Psoas muscle (tissue), 8 donors: ENCODE data around the gene TENM4. TPM values are rescaled to one million over a fixed set of nuclear protein-coding genes. Genes with fewer than 3 reads are reported as not detected.

Source experiments
- ATAC-seq, 4 donors: fragments of 200-7000 bp; cut with Tn5 transposase; one replicate each; pipeline ENCODE4 v1.9.1; 2020; ENCODE audit warnings: moderate library complexity in 3 of 4, mild to moderate bottlenecking in 2 of 4
- DNase-seq, 2 donors: peaks; one replicate each; pipeline ENCODE4 v3.0.0-alpha.2; 2020
- H3K27ac ChIP-seq: fragments of 200-600 bp; one replicate; pipeline ENCODE4 v1.8.0; 2022
- H3K27me3 ChIP-seq, 3 donors: fragments of 200-600 bp in 1 of 3; one replicate each; pipeline versions ENCODE4 v1.6.1 to v1.8.0; 2013 to 2022; ENCODE audit warnings: low read length in 2 of 3, mild to moderate bottlenecking in 2 of 3, moderate library complexity in 1 of 3; ENCODE audit not compliant: insufficient read depth in 3 of 3
- H3K36me3 ChIP-seq, 2 donors: fragments of 200-600 bp in 1 of 2; one replicate each; pipeline versions ENCODE4 v1.6.1 to v1.8.0; 2013 to 2022; ENCODE audit warnings: low read depth in 1 of 2, mild to moderate bottlenecking in 1 of 2, moderate library complexity in 1 of 2; ENCODE audit not compliant: insufficient read depth in 1 of 2
- H3K4me1 ChIP-seq: fragments of 200-600 bp; one replicate; pipeline ENCODE4 v1.8.0; 2022
- H3K4me3 ChIP-seq: fragments of 200-600 bp; one replicate; pipeline ENCODE4 v1.8.0; 2022; ENCODE audit warnings: mild to moderate bottlenecking
- H3K9me3 ChIP-seq: fragments of 200-600 bp; one replicate; pipeline ENCODE4 v1.8.0; 2022
- WGBS, 3 donors: extraction: QIAGEN DNeasy Blood & Tissue Kit; methylation state at CpG; one replicate each; pipeline versions ENCODE4 v1.1.6 to v1.1.7; 2013; 5-methylcytosine and 5-hydroxymethylcytosine counted together
- intact Hi-C, 2 donors: fragments of 100-400 bp; cut with DNase I; formaldehyde crosslinking; loops; one replicate each; pipeline versions ENCODE4 v1.11.0 to v1.14.2; 2022
- polyA plus RNA-seq, 3 donors: library from polyadenylated mRNA; stranded (reverse); fragments of 200-250 nt; gene quantifications; one replicate each; pipeline ENCODE4 v1.2.3, GENCODE V29; 2013
- total RNA-seq, 4 donors: library from RNA; stranded (reverse); fragmentation: NEBNext Ultra II Directional in 2 of 4; extraction: Animal tissue kit (Norgen Biotek cat#: 25700) in 2 of 4; gene quantifications; one replicate each; pipeline versions ENCODE4 v1.2.1 to v1.2.4, GENCODE V29; 2021 to 2023
- TF ChIP-seq, protein P1 (sequence below): fragments of 200-600 bp; IDR thresholded peaks from one replicate; pipeline ENCODE4 v1.8.0; 2022; ENCODE audit warnings: antibody characterized with exemption
- donor health status: healthy with polysubstance abuse.
- donor health status: DM: no; HTN: no; CAD: no; lungs with moderate emphysema.
- donor health status: Bipolar disorder and iron deficiency.
- donor health status: healthy.
- donor health status: DM: yes; HTN: yes; CAD: no.
- donor health status: DM: no; HTN: no; CAD: no.
- donor health status: DM: no; HTN: no; CAD: no.
- donor health status: DM: yes; HTN: yes; CAD: no.

The TENM4 gene
- total and polyA plus RNA-seq, 7 donors, result 0.05 to 1.7 (median 0.48) TPM

DNA sequence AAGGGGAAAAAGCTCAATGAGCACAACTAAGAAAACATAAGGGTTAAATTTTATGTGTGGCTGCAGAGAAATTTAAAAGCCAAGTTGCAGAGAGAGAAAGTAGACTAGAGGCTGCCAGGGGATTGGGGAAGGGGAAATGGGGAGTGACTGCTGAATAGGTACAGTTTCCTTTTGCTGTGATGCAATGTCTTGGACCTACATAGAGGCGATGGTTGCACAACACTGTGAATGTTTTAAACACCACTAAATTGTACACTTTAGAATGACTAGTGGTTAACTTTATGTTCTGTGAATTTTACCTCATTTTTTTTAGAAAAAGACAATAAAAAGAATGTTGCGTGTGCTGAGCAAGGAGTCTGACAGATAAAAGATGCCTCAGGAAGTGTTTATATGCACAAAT, 36.5 kb downstream of the TENM4 start:
- ATAC-seq, result no peak
- DNase-seq, result no peak
- no peaks in the 10 kb centered on the region for H3K36me3 ChIP-seq
- H3K4me3 ChIP-seq, result no peak overlapping the region
- no peaks in the 10 kb centered on the region for H3K4me1 ChIP-seq
- peaks cover 0 to 5% (median 0%) of the 10 kb centered on the region in 3 donors for H3K27me3 ChIP-seq
- TF ChIP-seq, protein P1, sequence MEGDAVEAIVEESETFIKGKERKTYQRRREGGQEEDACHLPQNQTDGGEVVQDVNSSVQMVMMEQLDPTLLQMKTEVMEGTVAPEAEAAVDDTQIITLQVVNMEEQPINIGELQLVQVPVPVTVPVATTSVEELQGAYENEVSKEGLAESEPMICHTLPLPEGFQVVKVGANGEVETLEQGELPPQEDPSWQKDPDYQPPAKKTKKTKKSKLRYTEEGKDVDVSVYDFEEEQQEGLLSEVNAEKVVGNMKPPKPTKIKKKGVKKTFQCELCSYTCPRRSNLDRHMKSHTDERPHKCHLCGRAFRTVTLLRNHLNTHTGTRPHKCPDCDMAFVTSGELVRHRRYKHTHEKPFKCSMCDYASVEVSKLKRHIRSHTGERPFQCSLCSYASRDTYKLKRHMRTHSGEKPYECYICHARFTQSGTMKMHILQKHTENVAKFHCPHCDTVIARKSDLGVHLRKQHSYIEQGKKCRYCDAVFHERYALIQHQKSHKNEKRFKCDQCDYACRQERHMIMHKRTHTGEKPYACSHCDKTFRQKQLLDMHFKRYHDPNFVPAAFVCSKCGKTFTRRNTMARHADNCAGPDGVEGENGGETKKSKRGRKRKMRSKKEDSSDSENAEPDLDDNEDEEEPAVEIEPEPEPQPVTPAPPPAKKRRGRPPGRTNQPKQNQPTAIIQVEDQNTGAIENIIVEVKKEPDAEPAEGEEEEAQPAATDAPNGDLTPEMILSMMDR, result no peak
- 71 to 83% (median 76%) methylated on average over 2 of the region's 2 CpGs for WGBS, 3 donors
- intact Hi-C loops, result loop anchor here in 1 of 2 donors (5.0 kb wide), 1 partner anchor 88 kb away; no protein-coding TSS in a partner anchor
- no peak overlapping the region for H3K27ac ChIP-seq
- H3K9me3 ChIP-seq, result no peaks in the 10 kb centered on the region

DNA sequence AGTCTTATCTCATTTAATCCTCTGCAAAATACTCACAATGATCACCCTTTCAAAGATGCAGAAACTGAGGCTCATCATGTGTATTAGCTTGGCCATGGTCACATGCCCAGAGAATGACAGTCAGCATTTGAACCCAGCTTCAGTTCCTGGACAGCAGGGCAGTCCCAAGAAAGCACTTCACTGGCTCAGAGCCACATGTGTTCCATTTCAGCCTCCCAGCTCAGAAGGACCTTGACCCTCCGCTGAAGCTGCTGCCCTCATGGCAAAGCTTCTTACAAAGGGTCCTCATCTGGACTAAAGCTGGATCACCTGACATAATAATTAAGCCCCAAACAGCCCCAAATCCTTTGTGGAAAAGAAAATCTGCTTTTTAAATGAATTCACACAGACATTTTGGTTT, 37.0 kb downstream of the TENM4 start:
- no peak overlapping the region for H3K27ac ChIP-seq
- no peak overlapping the region for H3K4me3 ChIP-seq
- H3K36me3 ChIP-seq, result no peaks in the 10 kb centered on the region
- no peak for DNase-seq
- H3K27me3 ChIP-seq, result peaks cover 0 to 4% (median 0%) of the 10 kb centered on the region in 3 donors
- TF ChIP-seq, protein P1, result no peak
- intact Hi-C loops, result loop anchor here in 1 of 2 donors (5.0 kb wide), 1 partner anchor 88 kb away; no protein-coding TSS in a partner anchor
- 65 to 83% (median 78%) methylated on average over 1 of the region's 1 CpG for WGBS, 3 donors
- no peaks in the 10 kb centered on the region for H3K4me1 ChIP-seq
- no peak for ATAC-seq
- no peaks in the 10 kb centered on the region for H3K9me3 ChIP-seq

DNA sequence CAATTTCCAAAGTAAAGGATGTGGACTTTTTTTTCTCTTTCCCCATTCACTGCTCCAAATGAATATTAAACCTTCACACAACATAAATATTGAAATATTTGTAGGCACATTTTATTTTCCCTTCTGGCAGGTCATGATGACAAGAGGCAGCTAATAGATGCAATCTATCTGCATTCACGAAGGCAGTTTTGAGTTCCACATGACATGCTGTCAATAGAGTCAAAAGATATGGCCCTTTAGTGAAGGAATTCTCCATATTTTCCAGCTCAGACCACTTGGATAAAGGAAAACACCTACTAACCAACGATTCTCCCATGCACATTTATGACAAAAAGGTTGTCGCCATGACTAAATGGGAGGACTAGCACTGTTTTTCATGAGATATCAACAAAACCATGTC, 37.9 kb downstream of the TENM4 start:
- Histone ChIP-seq H3K4me3 (no peak overlapping the region), H3K9me3 (no peaks in the 10 kb centered on the region), H3K4me1 (no peaks in the 10 kb centered on the region), H3K36me3 (no peaks in the 10 kb centered on the region), H3K27me3 (peaks cover 0 to 4% (median 0%) of the 10 kb centered on the region in 3 donors), H3K27ac (no peak overlapping the region)
- intact Hi-C loops, result loop anchor here in 1 of 2 donors (5.0 kb wide), 1 partner anchor 89 kb away; no protein-coding TSS in a partner anchor
- ATAC-seq (no peak), DNase-seq (no peak)
- 83 to 91% (median 84%) methylated on average over 3 of the region's 3 CpGs for WGBS, 3 donors
- TF ChIP-seq, protein P1, result no peak

DNA sequence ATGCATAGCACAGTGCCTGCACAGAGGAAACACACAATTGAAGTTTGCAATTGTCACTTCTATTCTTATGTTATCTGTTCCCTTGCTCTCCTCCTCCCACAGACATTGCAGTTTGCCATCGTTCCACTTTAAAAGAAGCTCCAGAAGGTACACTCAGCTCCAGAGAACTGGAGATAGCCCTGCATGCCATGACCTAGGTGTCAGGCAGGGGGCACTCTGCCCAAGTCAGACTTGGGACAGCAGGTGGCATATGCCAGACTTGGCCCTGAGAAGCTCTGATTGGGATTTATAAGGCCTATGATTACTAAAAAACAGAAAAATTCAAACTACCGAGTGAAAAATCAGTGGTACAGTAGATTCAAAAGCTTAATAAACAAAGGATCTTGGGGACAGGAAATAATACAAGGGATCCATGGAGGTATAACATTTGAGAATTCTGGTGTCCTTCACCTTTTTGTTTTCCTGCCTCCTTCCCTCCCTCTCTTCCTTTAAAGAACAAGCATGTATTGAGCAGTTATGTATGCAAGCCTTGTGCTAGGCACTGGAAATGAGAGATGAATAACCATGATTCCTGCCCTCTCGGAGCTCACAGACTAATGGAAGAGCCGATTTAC, 40.0 kb downstream of the TENM4 start:
- intact Hi-C loops, result loop anchor here in 1 of 2 donors (5.0 kb wide), 1 partner anchor 91 kb away; no protein-coding TSS in a partner anchor
- peak in 1 of 2 donors; percentile 26 for DNase-seq

More for the DNA sequence above, 40.0 kb downstream of the TENM4 start:
- Histone ChIP-seq H3K9me3 (no peaks in the 10 kb centered on the region), H3K27ac (no peak overlapping the region), H3K27me3 (peaks cover 0 to 7% (median 0%) of the 10 kb centered on the region in 3 donors), H3K4me3 (no peak overlapping the region), H3K4me1 (no peaks in the 10 kb centered on the region), H3K36me3 (no peaks in the 10 kb centered on the region)
- 54 to 72% (median 60%) methylated on average over 4 of the region's 4 CpGs for WGBS, 3 donors
- peak in 3 of 4 donors; percentile 48 to 69 (median 66) for ATAC-seq
- TF ChIP-seq, protein P1, result peak; percentile 46
